NCI-H82 treated with DMSO at 0.1 percent for 48 hours (cell line): ENCODE results near the gene AKAP8.
A peak's percentile ranks its signal among the peaks of the same experiment; 100 is the strongest.
"Not testable (repeated sequence)": the region's sequence is repeated elsewhere in the genome, so short reads cannot be mapped to it uniquely, and the experiment has no call there.

Experiments used
- DNase-seq: peaks from one replicate; lab custom pipeline; 2025; ENCODE audit not compliant: unreplicated experiment; lab: John Stamatoyannopoulos, UW

Gene AKAP8

GRCh38 chr19:15379083-15379998, at the start of gene AKAP8:
Gene AKAP8 (minus strand): TSS chr19:15379787. CDS start chr19:15379731, 56 bp downstream.
- DNase-seq: peak; percentile 97

GRCh38 chr19:15427991-15428471, 48.4 kb upstream of the AKAP8 start:
- DNase-seq: no peak

DNA sequence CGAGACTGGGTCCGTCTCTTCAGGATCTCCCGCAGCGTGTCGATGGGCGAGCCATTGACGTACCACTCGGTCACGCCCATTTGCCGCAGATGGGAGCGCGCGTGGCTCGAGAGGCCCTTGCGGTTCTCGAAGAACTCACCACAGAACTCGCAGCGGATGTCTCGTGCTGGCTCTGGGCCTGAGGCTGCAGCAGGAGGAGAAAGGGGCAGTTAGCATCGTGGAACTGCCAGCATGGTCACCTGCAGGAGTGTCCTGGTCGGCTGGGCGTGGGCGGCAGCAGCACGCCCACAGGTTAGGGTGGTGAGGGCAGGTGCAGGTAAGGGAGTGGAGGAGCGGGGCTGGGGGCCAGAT, 47.7 kb upstream of the AKAP8 start:
- DNase-seq: no peak

DNA sequence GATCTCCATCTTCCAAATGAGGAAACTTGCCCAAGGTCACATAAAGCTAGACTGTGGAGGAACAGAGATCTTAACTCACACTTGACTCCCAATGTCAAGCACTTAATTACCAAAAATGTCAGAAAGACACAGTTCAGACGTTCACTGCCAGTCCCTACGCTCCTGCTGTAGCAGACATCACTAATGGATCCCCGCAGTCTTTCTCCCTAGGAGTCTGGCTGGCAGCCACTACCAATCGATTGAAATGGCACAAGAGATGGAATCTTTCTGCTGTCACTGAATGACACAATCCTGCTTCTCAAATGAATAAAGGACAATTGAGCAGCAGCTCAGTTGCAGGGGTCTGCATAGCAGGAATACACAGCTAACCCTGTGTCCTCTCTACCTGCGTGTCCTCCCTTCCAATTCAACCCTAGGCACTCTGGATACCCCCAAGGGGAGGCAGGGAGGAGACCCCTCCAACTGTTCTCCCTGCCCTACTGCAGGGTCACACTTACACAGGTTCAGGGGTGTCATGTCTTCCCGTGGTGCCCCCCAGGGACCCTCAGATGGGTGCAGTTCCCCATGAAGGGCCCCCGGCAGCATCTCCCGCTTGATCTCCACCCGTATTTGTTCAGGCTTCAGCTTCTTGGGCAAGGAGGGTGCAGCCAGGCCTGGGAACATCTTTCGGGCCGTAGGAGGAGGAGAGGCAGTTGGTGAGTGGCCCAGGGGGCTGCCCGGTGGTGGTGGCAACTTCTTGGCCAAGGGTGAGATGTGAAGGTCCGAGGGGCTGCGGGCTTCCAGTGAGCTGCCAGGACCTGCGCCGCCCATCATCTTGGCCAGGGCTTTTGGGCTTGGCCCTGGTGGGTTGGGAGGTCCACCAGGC, 47.1 kb upstream of the AKAP8 start:
- DNase-seq: no peak

DNA sequence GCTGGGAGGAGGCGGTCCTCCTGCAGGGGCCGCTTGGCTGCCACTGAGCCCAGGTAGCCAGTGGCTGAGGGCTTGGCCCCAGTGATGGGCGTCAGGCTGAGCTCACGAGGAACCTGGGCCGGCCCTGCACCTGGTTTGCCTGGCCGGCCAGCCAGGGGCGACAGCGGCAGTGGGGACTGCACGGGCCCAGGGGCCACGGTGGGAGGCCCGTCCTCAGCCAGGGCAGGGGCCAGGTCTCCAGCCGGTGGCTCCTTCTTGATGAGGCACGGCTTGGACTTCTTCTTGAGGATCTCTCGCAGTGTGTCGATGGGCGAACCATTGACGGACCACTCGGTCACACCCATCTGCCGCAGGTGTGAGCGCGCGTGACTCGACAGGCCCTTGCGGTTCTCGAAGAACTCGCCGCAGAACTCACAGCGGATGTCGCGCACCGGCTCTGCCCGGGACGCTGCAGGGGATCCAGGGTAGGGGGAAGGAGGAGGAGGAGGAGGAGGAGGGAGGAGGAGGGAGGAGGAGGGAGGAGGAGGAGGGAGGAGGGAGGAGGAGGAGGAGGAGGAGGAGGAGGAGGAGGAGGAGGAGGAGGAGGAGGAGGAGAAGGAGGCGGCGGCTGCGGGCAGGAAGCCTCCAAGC, 45.8 kb upstream of the AKAP8 start:
- no peak for DNase-seq

GRCh38 chr19:15424692-15425272, 45.2 kb upstream of the AKAP8 start:
- DNase-seq: no peak

GRCh38 chr19:15424121-15424520, 44.5 kb upstream of the AKAP8 start:
- DNase-seq: no peak

DNA sequence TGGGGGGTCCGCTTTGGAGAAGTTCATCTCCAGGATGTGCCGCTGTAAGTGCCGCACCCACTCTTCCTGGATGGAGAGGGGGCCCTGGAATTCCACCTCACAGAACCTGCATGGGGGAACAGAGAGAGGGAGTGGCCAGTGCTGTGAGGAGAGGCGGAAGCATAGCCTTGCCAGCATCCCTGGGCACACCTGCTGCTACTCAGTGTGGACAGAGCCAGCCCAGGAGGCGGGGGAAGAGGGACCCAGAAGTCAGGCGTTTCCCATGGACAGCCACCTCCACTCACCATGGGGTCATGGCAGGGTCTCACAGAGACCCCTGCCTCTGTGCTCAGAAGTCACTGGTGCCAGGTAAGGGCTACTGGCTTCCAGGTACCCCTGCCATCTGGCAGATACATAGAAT, 43.5 kb upstream of the AKAP8 start:
- no peak for DNase-seq

GRCh38 chr19:15422296-15423075, 42.9 kb upstream of the AKAP8 start:
- no peak for DNase-seq

GRCh38 chr19:15421721-15422260, 42.2 kb upstream of the AKAP8 start:
- no peak for DNase-seq

DNA sequence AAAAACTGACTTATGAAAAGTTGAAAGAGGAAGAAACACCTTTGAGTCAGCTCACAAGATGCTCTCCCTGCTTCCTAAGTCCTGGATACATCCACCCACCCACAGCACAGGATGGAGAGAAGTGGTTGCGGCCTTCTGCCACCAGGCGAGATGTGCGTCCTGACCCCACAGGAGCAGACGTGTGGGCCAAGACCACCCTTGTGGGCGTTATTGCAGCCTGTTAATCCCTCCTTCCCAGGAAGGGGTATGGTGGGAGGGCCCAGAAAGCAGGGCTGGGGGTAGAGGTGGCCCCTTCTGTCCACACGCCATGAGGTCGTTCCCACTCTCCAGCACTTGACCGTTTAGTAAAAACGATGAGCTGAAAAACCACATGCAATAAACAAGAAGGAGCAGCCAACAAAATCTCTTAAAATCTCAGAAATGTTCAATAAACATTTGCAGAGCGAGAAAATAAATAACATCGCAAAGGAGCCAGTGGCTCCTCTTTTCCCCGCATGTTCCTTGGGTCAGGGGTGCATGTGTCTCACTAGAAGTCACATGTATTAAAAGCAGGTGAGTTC, 41.6 kb upstream of the AKAP8 start:
- DNase-seq: no peak

DNA sequence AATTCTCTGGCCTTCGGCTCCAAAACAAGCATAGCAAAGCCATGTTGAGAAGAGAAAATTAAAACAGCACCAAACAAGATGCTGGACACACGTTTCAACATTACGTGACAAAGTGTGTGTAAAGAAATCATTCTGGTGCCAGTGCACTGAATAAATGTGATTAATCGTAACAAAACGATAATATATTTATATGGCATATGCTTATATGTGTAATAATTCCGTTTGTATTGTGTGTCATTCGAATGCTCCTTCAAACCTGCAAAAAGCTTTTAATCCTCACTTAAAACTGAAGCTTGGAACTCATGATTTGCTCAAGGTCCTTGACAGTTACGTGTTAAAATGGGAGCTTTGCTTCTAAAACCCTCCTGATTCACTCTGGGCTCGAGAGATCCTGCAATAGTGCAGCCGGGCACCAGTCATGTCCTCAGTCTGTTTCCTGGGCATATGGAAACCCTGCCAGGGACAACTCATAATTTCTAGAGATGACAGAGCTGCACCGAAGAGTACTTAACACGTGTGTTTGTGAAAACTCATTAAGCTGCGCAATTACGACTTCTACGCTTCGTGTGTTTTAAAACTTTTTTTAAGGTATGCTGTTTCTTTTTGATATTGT, 39.9 kb upstream of the AKAP8 start:
- no peak for DNase-seq

DNA sequence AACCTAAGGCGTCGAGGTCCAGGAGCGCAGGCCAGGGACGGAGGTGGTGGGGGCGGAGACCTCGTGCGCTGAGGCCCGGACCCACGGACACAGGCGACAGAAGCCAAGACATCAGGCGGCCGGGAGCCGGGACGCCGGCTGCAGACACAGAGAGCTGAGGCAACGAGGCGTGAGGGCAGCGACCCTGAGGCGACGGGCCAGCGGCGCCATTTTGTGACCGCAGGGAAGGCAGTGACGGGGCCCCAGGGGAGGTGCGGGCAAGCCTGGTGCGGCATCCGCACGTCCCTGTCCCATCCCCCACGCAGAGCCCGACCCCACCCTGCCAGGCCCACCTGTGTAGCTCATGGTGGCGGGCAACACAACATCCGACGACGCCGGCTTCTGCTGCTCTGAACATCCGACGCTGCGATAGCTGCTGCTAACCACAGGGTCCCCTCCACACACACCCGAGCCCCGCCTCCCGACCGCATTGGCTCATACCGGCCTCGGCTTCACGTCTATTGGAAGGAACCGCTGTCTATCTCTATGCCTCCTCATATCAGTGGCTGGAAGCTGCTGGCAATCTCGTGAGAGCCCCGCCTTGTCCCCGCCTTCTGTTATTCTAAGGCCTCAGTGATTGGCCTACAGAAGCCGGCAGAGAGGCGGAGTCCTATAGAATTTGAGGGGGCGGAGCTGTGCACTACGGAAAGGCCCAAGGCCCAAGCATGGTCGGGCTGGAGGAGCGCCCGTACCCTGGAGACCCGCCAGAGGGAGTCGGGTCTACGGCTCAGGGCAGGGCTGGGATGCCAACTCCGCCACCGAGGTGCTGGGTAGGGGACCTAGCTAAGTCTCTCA, 39.2 kb upstream of the AKAP8 start, which contains the start of gene AKAP8L:
AKAP8L (minus strand) TSS at position 410 of the 834 bp plus-strand sequence; CDS start at position 345, 65 bp downstream.
- peak; percentile 100 for DNase-seq

DNA sequence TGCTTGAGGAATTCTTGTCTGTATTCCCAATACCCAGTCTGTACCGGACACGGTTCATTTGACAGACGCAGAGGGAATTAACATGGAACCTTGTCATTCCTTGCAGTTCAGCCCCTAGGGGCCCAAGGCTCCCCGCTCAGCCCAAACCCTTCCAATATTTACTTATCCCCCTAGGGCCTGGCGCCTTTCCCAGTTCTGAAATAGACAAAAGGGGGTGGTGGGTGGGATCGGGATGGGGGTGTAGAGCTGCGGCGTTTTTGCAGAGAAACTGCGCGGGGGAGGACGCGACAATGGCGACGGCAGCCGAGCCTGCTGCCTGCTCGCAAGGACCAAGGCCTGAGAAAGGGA, 38.6 kb upstream of the AKAP8 start:
- DNase-seq: no peak

DNA sequence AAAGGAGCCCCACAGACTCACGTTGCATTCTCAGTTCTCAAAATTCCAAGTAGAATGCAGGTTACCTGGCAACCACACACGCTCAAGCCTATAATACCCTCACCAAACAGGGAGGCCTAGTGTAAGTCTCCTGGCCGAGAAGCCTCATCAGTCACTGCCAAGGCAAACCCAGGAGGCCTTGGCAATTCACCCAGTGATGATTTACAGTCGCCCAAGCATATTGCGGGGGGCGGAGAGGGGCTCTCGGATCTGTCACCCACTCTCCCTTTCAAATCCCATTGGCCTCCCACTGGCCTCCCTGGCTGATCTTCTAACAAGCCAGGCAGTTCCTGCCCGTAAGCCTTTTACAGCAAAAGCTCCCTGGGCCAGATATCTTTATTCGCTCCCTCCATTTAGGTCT, 38.1 kb upstream of the AKAP8 start:
- DNase-seq: no peak

DNA sequence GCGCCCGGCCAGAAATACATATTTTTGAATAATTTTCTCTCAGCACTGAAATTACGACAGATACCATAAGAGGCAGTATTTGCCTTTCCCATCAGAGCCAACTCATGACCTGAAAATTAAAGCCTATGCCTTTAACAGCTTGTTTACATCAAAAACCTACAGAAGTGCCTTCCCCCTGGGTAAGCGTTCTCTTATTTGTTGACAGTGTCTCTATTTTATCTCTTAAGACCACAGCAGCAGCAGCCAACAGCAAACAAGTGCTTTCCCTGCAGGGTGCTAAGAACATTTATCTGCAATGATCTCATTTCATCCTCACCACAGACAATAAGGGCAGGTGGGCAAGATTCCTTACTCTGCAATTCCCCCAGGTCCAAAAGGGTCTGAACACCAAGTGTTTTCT, 33.2 kb upstream of the AKAP8 start:
- DNase-seq: no peak

DNA sequence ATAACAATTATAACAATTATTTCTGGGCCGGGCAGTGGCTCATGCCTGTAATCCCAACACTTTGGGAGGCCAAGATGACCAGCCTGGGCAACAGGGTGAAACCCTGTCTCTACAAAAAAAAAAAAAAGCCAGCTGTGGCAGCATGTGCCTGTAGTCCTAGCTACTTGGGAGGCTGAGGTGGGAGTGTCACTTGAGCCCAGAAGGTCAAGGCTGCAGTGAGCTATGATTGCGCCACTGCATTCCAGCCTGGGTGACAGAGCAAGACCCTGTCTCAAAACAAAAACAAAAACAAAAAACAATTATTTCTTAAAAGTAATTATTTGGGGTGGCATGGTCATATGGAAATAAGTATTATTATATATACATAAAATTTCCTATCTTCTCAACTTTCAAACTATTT, 31.8 kb upstream of the AKAP8 start:
- not testable (repeated sequence) for DNase-seq

- no peak for DNase-seq
These were observed 25.2 kb upstream of the AKAP8 start for GRCh38 chr19:15404780-15405211.
